GM12875 (cell line): ENCODE measurements around the gene PCNX4.
A peak's percentile ranks its signal among the peaks of the same experiment; 100 is the strongest.

Experiments
- H3K4me3 ChIP-seq: one replicate; pipeline ENCODE4 v1.5.1; 2011; ENCODE audit warnings: low read depth, low read length, control low read depth
- CTCF ChIP-seq: IDR thresholded peaks from 2 replicates; pipeline ENCODE4 v1.5.1; 2011; ENCODE audit warnings: low read depth, mild to moderate bottlenecking, control low read depth, inconsistent platforms, low read length, moderate library complexity, borderline replicate concordance; ENCODE audit not compliant: insufficient read depth

The PCNX4 gene

DNA sequence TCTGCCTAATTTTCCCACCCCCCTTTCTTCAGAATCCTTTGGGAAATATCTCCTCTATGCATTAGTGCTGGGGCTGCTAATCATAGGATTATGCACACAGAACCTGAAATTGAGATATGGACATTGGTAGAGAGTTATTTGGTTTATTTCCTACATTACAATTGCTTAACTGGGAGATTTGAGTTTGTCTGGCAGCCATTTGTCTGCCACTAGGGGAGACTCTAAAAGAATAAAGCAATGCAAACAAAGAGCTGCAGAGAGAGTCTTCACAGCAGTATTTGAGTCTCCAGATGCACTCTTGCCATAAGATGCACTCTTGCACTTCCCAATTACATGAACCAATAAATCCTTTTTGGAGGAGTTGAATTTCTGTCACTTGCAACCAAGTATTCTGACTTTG lies 12.0 kb upstream of the PCNX4 start:
- no peak for TF ChIP-seq CTCF
- no peak overlapping the region for H3K4me3 ChIP-seq

GRCh38 chr14:60085085-60085484 lies 6.6 kb upstream of the PCNX4 start:
- no peak overlapping the region for H3K4me3 ChIP-seq
- TF ChIP-seq CTCF, result no peak

DNA sequence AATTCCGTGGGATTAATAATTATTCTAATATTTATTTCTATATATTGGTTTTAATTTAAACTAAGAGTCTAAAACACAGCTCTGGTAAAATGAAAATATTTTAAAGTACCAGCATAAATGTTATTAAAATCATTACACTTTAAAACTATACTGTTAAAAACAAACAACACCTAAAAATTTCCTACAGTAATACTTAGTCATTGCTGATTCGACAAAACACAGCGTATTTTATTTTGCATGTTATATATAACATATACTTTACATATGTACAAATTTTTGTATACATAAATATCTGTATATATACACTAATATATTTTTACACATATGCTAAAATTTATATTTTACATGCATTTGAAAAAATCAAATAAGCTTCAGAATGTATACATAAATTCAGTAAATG lies 6.0 kb upstream of the PCNX4 start:
- no peak for TF ChIP-seq CTCF
- no peak overlapping the region for H3K4me3 ChIP-seq

DNA sequence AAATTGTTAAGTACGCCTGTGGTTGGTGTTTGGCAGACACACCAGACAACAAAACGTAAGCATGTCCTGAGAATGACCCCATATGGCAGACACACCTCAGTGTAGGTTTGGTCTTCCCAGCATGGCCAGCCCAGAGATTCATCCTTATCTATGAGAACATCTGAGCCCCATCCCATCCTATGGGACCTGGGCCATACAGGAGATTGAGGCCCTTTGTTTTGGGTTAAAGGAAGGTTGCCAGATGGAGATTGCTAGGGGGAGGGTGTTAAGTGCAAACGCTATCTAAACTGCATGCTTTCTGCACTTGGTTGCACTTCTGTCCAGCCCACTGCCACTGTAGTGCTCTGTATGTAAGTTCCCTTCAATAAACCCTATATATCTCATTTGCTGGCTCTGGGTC lies 4.1 kb upstream of the PCNX4 start:
- H3K4me3 ChIP-seq, result no peak overlapping the region
- no peak for TF ChIP-seq CTCF

GRCh38 chr14:60089221-60089620 lies 2.5 kb upstream of the PCNX4 start:
- no peak for TF ChIP-seq CTCF
- no peak overlapping the region for H3K4me3 ChIP-seq

GRCh38 chr14:60090864-60091519 lies 731 bp upstream of the PCNX4 start:
- H3K4me3 ChIP-seq, result peak overlapping the region; percentile 85
- no peak for TF ChIP-seq CTCF

DNA sequence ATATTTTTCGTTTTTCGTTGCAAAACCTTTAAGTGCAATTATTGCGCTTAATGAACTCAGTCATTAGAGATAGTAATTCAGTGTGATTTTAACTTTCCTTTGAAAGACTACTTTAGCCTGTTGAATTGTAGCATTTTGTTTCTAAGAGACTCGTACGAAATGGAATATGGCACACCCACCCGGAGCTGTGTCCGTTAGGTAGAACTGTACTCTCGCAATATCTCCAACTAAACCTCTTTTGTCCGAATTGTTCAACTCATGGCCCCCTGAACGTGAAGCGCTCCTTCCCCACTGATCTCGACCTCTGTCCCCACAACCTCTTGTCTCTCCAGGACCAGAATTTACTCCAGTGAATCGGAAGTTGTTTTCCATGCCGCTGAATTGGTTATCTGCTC lies 800 bp downstream of the PCNX4 start:
- TF ChIP-seq CTCF, result no peak
- H3K4me3 ChIP-seq, result peak overlapping the region; percentile 85
